SK-N-SH (cell line): ENCODE data around the gene FEM1C.

Source experiments
- EP300 ChIP-seq, 2 experiments: IDR thresholded peaks; 2 replicates each; pipeline versions ENCODE4 v1.4.0 to v1.6.1; 2012; ENCODE audit warnings: borderline replicate concordance in 1 of 2, low read depth in 1 of 2, low read length in 1 of 2
- NFIC ChIP-seq: IDR thresholded peaks from 2 replicates; pipeline ENCODE4 v1.4.0; 2012; ENCODE audit warnings: borderline replicate concordance
- POLR2AphosphoS5 ChIP-seq: IDR thresholded peaks from 2 replicates; pipeline ENCODE4 v1.6.1; 2012; ENCODE audit warnings: low read depth, low read length
- RFX5 ChIP-seq: IDR thresholded peaks from 2 replicates; pipeline ENCODE4 v1.6.1; 2012; ENCODE audit warnings: mild to moderate bottlenecking, improper control_type of control experiment, low read length
- TAF1 ChIP-seq: IDR thresholded peaks from 2 replicates; pipeline ENCODE4 v1.6.1; 2012; ENCODE audit warnings: low read depth, mild to moderate bottlenecking, low read length, moderate library complexity, borderline replicate concordance
- TF ChIP-seq, protein P1 (sequence below): IDR thresholded peaks from 2 replicates; pipeline ENCODE4 v1.4.0; 2012; ENCODE audit warnings: low read depth, borderline replicate concordance
- TF ChIP-seq, protein P2 (sequence below): fragments of 200-600 bp; sonication (generic); IDR thresholded peaks from 2 replicates; pipeline ENCODE4 v1.6.1; 2017; ENCODE audit warnings: antibody characterized with exemption, mild to moderate bottlenecking, moderate library complexity
- TF ChIP-seq, protein P3 (sequence below): IDR thresholded peaks from 2 replicates; pipeline ENCODE4 v1.6.1; 2012; ENCODE audit warnings: mild to moderate bottlenecking, low read depth, low read length, moderate library complexity
- TF ChIP-seq, protein P4 (sequence below): IDR thresholded peaks from 2 replicates; pipeline ENCODE4 v1.4.0; 2012; ENCODE audit warnings: low read depth
- TF ChIP-seq, protein P5 (sequence below): fragments of 150-350 bp; IDR thresholded peaks from 2 replicates; pipeline ENCODE4 v1.6.1; 2017; ENCODE audit warnings: antibody characterized with exemption, low read length, low read depth, borderline replicate concordance

DNA sequence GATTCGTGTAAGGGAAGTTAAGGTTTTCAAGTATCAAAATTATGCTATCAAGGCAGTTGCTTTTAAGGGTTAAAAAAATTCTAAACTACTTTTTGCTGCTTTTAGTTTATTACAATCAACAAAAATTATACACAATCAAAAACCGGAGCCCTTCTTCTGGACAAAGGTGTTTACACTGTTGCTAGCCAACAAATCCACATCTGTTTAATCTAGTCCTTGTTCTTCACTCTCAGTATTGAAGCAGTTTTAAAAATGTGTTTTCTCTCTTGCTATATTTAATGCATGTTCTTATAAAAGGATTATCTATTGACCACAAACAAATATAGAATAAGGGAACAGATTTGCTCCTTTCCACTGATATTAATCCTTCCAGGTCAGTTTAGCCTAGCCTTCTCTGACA lies 2.5 kb downstream of the FEM1C start:
- TF ChIP-seq RFX5 = no peak
- TF ChIP-seq, protein P1, sequence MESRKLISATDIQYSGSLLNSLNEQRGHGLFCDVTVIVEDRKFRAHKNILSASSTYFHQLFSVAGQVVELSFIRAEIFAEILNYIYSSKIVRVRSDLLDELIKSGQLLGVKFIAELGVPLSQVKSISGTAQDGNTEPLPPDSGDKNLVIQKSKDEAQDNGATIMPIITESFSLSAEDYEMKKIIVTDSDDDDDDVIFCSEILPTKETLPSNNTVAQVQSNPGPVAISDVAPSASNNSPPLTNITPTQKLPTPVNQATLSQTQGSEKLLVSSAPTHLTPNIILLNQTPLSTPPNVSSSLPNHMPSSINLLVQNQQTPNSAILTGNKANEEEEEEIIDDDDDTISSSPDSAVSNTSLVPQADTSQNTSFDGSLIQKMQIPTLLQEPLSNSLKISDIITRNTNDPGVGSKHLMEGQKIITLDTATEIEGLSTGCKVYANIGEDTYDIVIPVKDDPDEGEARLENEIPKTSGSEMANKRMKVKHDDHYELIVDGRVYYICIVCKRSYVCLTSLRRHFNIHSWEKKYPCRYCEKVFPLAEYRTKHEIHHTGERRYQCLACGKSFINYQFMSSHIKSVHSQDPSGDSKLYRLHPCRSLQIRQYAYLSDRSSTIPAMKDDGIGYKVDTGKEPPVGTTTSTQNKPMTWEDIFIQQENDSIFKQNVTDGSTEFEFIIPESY = no peak
- TF ChIP-seq, protein P2, sequence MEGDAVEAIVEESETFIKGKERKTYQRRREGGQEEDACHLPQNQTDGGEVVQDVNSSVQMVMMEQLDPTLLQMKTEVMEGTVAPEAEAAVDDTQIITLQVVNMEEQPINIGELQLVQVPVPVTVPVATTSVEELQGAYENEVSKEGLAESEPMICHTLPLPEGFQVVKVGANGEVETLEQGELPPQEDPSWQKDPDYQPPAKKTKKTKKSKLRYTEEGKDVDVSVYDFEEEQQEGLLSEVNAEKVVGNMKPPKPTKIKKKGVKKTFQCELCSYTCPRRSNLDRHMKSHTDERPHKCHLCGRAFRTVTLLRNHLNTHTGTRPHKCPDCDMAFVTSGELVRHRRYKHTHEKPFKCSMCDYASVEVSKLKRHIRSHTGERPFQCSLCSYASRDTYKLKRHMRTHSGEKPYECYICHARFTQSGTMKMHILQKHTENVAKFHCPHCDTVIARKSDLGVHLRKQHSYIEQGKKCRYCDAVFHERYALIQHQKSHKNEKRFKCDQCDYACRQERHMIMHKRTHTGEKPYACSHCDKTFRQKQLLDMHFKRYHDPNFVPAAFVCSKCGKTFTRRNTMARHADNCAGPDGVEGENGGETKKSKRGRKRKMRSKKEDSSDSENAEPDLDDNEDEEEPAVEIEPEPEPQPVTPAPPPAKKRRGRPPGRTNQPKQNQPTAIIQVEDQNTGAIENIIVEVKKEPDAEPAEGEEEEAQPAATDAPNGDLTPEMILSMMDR = no peak
- TF ChIP-seq EP300 (IDR thresholded peaks at IDR 0.05; ENCODE audit: borderline replicate concordance in 1 of 2, low read depth in 1 of 2, low read length in 1 of 2) = no peak
- TF ChIP-seq, protein P3, sequence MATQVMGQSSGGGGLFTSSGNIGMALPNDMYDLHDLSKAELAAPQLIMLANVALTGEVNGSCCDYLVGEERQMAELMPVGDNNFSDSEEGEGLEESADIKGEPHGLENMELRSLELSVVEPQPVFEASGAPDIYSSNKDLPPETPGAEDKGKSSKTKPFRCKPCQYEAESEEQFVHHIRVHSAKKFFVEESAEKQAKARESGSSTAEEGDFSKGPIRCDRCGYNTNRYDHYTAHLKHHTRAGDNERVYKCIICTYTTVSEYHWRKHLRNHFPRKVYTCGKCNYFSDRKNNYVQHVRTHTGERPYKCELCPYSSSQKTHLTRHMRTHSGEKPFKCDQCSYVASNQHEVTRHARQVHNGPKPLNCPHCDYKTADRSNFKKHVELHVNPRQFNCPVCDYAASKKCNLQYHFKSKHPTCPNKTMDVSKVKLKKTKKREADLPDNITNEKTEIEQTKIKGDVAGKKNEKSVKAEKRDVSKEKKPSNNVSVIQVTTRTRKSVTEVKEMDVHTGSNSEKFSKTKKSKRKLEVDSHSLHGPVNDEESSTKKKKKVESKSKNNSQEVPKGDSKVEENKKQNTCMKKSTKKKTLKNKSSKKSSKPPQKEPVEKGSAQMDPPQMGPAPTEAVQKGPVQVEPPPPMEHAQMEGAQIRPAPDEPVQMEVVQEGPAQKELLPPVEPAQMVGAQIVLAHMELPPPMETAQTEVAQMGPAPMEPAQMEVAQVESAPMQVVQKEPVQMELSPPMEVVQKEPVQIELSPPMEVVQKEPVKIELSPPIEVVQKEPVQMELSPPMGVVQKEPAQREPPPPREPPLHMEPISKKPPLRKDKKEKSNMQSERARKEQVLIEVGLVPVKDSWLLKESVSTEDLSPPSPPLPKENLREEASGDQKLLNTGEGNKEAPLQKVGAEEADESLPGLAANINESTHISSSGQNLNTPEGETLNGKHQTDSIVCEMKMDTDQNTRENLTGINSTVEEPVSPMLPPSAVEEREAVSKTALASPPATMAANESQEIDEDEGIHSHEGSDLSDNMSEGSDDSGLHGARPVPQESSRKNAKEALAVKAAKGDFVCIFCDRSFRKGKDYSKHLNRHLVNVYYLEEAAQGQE = no peak
- TF ChIP-seq, protein P4, sequence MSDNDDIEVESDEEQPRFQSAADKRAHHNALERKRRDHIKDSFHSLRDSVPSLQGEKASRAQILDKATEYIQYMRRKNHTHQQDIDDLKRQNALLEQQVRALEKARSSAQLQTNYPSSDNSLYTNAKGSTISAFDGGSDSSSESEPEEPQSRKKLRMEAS = no peak
- TF ChIP-seq, protein P5, sequence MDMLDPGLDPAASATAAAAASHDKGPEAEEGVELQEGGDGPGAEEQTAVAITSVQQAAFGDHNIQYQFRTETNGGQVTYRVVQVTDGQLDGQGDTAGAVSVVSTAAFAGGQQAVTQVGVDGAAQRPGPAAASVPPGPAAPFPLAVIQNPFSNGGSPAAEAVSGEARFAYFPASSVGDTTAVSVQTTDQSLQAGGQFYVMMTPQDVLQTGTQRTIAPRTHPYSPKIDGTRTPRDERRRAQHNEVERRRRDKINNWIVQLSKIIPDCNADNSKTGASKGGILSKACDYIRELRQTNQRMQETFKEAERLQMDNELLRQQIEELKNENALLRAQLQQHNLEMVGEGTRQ = no peak
- no peak for TF ChIP-seq TAF1
- TF ChIP-seq NFIC = no peak
- no peak for TF ChIP-seq POLR2AphosphoS5
